ENCODE measurements around the gene TMEM116.
"Not testable (repeated sequence)": the region's sequence is repeated elsewhere in the genome, so short reads cannot be mapped to it uniquely, and the experiment has no call there.

The TMEM116 gene

GRCh38 chr12:112012775-112013600 is at the start of gene TMEM116, which contains the start of gene ERP29:
TSS of gene TMEM116 (minus strand) at chr12:112013165. CDS start at chr12:112005270, 7,895 bp downstream.
TSS of gene ERP29 (plus strand) at chr12:112013426. CDS start at chr12:112013466, 40 bp downstream.
- peak within 1 kb of the TSS; percentile 91 to 94 for H3K4me3 ChIP-seq (replicated peaks in 1 of 2; ENCODE audit: low read depth in 2 of 2, low read length in 2 of 2)
- peak; percentile 99 for DNase-seq (ENCODE audit: low read depth in 2 of 2)
- TF ChIP-seq CTCF (IDR thresholded peaks at IDR 0.05; ENCODE audit: low read depth, low read length), result peak; percentile 57

GRCh38 chr12:112061137-112061536 is 48.2 kb upstream of the TMEM116 start:
- no peak for TF ChIP-seq CTCF (IDR thresholded peaks at IDR 0.05; ENCODE audit: low read depth, low read length)
- DNase-seq (ENCODE audit: low read depth in 2 of 2), result no peak
- no peak overlapping the region for H3K4me3 ChIP-seq (replicated peaks in 1 of 2; ENCODE audit: low read depth in 2 of 2, low read length in 2 of 2)

DNA sequence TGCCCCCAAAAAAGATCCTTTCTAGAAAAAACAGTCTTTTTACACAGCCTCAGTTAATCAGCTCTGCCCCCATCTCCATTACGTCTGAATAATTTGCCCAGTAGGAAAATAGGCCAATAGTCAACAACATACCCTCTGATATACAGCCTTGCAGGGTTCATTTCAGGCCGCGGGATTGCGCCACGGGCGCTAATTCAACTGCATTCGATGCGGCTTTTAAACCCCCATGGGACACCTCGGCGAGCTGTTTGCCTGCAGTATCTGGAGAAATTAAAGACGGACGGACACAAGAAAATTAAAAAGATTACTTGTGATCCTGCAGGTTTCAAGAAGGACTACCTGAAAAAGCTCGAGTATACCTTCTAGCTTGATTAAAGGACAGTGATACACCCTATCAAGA is 36.4 kb upstream of the TMEM116 start:
- DNase-seq (ENCODE audit: low read depth in 2 of 2), result no peak
- no peak overlapping the region for H3K4me3 ChIP-seq (replicated peaks in 1 of 2; ENCODE audit: low read depth in 2 of 2, low read length in 2 of 2)
- TF ChIP-seq CTCF (IDR thresholded peaks at IDR 0.05; ENCODE audit: low read depth, low read length), result no peak

DNA sequence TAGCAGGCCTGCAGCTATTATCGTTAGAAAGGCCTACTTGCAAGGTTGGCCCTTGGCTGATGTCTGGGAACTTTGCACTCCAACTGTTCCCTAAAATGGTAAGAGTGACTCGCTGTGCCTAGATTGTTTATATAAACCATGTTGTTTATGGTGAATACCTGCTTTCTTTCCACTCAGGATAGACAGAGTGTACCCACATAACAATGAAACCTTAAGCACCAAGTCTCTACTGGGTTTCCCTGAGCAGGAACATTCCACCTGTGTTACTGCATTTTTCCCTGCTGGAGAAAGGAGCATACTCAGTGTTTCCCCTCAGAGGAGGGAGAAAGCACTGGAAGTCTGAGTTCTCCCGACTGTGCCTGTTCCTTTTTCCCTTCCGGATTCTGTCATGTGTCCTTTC is 33.0 kb upstream of the TMEM116 start:
- DNase-seq (ENCODE audit: low read depth in 2 of 2), result no peak
- no peak for TF ChIP-seq CTCF (IDR thresholded peaks at IDR 0.05; ENCODE audit: low read depth, low read length)

DNA sequence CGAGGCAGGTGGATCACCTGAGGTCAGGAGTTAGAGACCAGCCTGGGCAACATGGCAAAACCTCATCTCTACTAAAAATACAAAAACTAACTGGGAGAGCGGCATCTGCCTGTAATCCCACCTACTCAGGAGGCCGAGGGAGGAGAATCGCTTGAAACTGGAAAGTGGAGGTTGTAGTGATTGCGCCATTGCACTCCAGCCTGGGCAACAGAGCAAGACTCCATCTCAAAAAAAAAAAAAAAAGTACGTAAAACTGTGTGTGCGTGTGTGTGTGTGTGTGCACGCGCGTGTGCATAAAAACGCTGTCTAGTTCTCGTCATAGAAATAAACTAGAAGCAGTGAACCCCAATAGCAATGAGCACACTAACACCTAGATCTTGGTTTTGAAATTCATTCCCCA is 23.6 kb upstream of the TMEM116 start:
- not testable (repeated sequence) for H3K4me3 ChIP-seq (replicated peaks in 1 of 2; ENCODE audit: low read depth in 2 of 2, low read length in 2 of 2); DNase-seq (ENCODE audit: low read depth in 2 of 2)

More for the DNA sequence above, 33.0 kb upstream of the TMEM116 start:
- no peak overlapping the region for H3K4me3 ChIP-seq (replicated peaks in 1 of 2; ENCODE audit: low read depth in 2 of 2, low read length in 2 of 2)

DNA sequence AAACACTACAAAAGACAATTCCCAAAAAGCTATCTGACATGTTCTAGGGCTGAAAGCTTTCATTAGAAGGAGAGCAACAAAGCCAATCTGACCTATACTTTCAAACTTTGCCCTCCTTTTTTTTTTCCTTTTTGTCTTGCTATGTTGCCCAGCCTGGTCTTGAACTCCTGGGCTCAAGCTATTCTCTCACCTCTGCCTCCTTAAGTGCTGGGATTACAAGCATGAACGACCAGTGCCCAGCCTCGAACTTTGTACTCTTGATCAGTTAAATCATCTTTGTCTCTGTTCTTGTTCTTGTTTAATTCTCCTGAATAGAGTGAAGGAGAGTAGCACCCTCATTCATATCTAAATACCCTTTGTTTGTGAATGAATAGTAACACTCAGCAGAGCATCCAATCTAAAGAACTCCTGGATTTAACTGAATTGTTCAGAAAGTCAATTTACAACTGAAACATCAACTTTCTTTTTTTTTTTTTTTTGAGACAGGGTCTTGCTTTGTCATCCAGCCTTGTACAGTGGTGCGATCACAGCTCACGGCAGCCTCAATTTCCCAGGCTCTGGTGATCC is 22.3 kb upstream of the TMEM116 start:
- no peak overlapping the region for H3K4me3 ChIP-seq (replicated peaks in 1 of 2; ENCODE audit: low read depth in 2 of 2, low read length in 2 of 2)
- TF ChIP-seq CTCF (IDR thresholded peaks at IDR 0.05; ENCODE audit: low read depth, low read length), result no peak
- no peak for DNase-seq (ENCODE audit: low read depth in 2 of 2)

DNA sequence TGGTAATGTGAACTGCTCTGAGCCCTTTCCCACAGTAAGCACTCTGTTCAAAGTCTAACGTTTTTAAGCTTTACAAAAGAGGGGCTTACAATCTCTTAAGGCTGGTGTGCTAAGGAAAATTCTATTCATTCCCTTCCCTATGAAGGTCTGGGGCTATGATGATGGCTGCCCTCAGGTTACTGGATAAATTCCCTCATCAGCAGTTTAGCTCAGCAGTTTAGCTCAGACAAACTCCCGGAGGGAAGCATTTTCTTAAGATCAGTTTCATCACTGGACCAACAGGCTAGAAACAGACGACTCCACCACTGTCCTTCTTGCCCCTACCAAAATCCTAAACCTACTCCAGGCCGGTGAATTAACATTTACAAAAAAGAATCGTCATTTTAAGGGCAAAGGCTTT is 19.3 kb upstream of the TMEM116 start:
- no peak for DNase-seq (ENCODE audit: low read depth in 2 of 2)
- H3K4me3 ChIP-seq (replicated peaks in 1 of 2; ENCODE audit: low read depth in 2 of 2, low read length in 2 of 2), result no peak overlapping the region
- TF ChIP-seq CTCF (IDR thresholded peaks at IDR 0.05; ENCODE audit: low read depth, low read length), result no peak

Measured in cardiac fibroblast (primary cell).